IPS-15b (cell line): ENCODE results near the gene NUDT15.
"Not testable (repeated sequence)": the region's sequence is repeated elsewhere in the genome, so short reads cannot be mapped to it uniquely, and the experiment has no call there.

ENCODE experiments used
- H3K27me3 ChIP-seq: one replicate; pipeline ENCODE4 v1.6.1; 2013; ENCODE audit warnings: low read length; ENCODE audit not compliant: control insufficient read depth, insufficient read depth
- H3K36me3 ChIP-seq: one replicate; pipeline ENCODE4 v1.6.1; 2013; ENCODE audit warnings: low read length; ENCODE audit not compliant: control insufficient read depth, insufficient read depth
- H3K4me1 ChIP-seq: one replicate; pipeline ENCODE4 v1.6.1; 2013; ENCODE audit warnings: mild to moderate bottlenecking, low read length; ENCODE audit not compliant: control insufficient read depth, insufficient read depth
- H3K4me3 ChIP-seq: one replicate; pipeline ENCODE4 v1.5.1; 2013; ENCODE audit warnings: low read depth, low read length
- H3K9ac ChIP-seq: one replicate; pipeline ENCODE4 v1.6.1; 2013; ENCODE audit warnings: low read depth, mild to moderate bottlenecking, low read length
- H3K9me3 ChIP-seq: one replicate; pipeline ENCODE4 v1.6.1; 2013; ENCODE audit warnings: mild to moderate bottlenecking, low read length; ENCODE audit not compliant: control insufficient read depth, insufficient read depth

NUDT15 gene

GRCh38 chr13:48043789-48044503 is 6.4 kb downstream of the NUDT15 start:
- Histone ChIP-seq H3K4me3 (no peak overlapping the region), H3K27me3 (no peaks in the 10 kb centered on the region), H3K9me3 (no peaks in the 10 kb centered on the region), H3K9ac (no peak overlapping the region), H3K4me1 (peaks cover under 1% of the 10 kb centered on the region), H3K36me3 (peaks cover 3% of the 10 kb centered on the region)

DNA sequence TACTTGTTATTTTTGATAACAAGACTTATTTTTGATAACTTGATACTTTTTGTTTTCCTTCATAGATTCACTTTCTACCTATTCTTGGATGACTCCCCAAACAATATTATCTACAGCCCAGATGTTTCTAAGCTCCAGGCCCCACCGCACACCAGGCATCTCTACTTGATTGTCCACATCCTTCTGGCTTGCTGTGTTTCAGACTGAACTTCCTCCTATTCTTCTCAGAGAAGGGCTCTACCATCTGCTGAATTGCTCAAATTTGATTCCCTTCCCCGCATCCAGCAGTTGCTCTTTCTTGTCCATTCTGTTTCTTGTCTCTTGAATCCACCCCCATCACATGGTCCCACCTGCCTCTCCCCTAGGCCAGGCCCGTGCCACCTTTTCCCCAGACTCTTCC is 13.0 kb downstream of the NUDT15 start:
- Histone ChIP-seq H3K4me1 (no peaks in the 10 kb centered on the region), H3K9me3 (no peaks in the 10 kb centered on the region), H3K9ac (no peak overlapping the region), H3K4me3 (no peak overlapping the region), H3K27me3 (no peaks in the 10 kb centered on the region), H3K36me3 (peaks cover 13% of the 10 kb centered on the region)

GRCh38 chr13:48054601-48055000 is 17.1 kb downstream of the NUDT15 start:
- H3K9me3 ChIP-seq: no peaks in the 10 kb centered on the region
- no peak overlapping the region for H3K4me3 ChIP-seq
- peaks cover 14% of the 10 kb centered on the region for H3K36me3 ChIP-seq
- no peak overlapping the region for H3K9ac ChIP-seq
- H3K4me1 ChIP-seq: no peaks in the 10 kb centered on the region
- H3K27me3 ChIP-seq: no peaks in the 10 kb centered on the region

GRCh38 chr13:48055712-48056111 is 18.2 kb downstream of the NUDT15 start:
- Histone ChIP-seq H3K9me3 (no peaks in the 10 kb centered on the region), H3K4me3 (no peak overlapping the region), H3K4me1 (no peaks in the 10 kb centered on the region), H3K36me3 (peaks cover 7% of the 10 kb centered on the region), H3K27me3 (no peaks in the 10 kb centered on the region), H3K9ac (no peak overlapping the region)

DNA sequence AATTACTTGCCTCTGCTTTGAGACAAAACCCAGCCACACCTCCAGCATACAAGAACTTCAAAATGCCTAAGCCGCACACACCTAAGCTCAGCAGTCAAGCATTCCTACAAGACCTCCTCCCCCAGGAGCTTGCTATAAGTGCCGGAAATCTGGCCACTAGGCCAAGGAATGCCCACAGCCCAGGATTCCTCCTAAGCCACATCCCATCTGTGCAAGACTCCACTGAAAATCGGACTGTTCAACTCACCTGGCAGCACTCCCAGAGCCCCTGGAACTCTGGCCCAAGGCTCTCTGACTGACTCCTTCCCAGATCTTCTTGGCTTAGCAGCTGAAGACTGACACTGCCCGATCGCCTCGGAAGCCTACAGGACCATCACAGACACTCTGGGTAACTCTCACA is 21.0 kb downstream of the NUDT15 start:
- not testable (repeated sequence) for H3K9me3 ChIP-seq, H3K36me3 ChIP-seq, H3K4me3 ChIP-seq, H3K4me1 ChIP-seq, H3K9ac ChIP-seq, H3K27me3 ChIP-seq

- not testable (repeated sequence) for H3K4me1 ChIP-seq, H3K9me3 ChIP-seq, H3K4me3 ChIP-seq, H3K9ac ChIP-seq, H3K27me3 ChIP-seq, H3K36me3 ChIP-seq
Measured at GRCh38 chr13:48059951-48060350, 22.4 kb downstream of the NUDT15 start.

DNA sequence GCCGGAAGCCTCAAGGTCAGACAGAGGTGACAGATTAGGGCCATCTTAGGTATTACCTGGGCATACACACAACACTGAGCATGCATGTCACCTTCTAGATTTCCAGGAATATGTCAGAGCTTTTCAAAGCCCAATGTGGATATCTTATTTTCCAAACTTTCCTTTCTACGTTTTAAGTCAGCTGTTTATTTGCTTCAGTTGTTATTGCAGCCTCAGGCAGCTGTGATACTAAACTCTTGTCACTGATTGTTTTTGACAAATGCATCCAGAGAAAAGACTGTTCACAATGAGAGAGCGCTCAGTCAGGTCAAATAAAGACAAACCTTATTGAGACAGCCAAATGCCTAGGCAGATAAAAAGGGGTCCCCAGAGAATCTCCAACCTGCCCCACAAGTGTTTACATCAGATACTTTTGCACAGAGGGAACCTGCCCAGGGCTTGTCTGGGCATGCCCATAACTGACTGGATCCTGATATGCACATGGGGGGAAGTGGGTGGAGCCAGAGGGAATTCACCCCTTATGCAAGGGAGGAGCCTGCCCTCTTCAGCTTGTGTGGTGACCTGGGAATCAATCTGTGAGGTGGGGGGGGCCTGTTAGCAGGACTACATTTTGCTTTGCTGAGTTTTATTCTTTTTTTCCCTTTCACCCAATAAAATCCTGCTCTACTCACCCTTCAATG is 28.9 kb downstream of the NUDT15 start:
- no peaks in the 10 kb centered on the region for H3K27me3 ChIP-seq
- H3K36me3 ChIP-seq: peaks cover 13% of the 10 kb centered on the region
- peaks cover 44% of the 10 kb centered on the region for H3K9me3 ChIP-seq
- no peak overlapping the region for H3K9ac ChIP-seq
- no peaks in the 10 kb centered on the region for H3K4me1 ChIP-seq
- H3K4me3 ChIP-seq: no peak overlapping the region

DNA sequence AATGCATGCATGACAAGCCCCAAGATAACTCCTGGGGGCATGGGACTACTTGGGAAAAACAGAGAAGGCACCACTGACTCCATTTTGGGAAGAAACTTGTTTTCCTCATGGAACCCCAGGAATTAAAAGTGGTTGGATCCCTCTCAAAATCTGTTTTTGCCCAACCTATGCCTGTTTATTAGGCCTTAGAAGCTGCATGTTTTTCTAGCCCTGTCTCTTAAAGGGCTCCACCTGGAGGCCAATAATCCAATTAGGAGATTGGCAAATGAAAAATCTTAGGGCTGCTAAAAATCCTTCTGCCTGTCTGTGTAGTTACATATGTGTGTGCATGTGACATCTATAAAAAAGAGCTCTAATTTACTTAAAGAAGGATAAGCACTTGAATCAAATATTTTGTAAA is 30.5 kb downstream of the NUDT15 start:
- Histone ChIP-seq H3K27me3 (no peaks in the 10 kb centered on the region), H3K9me3 (peaks cover 50% of the 10 kb centered on the region), H3K4me3 (no peak overlapping the region), H3K9ac (no peak overlapping the region), H3K36me3 (peaks cover 27% of the 10 kb centered on the region), H3K4me1 (no peaks in the 10 kb centered on the region)

DNA sequence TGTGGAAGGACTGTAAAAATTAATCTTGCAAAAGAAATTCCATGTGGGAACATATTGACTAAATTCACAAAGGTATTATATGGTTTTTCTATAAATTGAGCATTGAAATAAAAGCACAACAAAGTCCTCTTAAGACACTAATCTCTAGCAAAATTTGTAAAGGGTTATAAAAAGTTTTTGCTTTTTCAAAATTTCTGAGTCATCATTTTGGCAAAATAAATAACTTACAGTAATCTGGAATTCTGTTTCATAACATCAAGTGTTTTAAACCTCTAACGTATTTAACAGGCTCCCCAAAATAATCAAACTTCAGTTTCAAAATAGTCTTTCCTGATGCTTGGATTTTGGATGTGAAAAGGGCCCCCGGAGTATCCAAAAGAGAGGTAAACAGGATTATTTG is 31.4 kb downstream of the NUDT15 start:
- H3K9ac ChIP-seq: no peak overlapping the region
- H3K27me3 ChIP-seq: no peaks in the 10 kb centered on the region
- peaks cover 50% of the 10 kb centered on the region for H3K9me3 ChIP-seq
- peaks cover 34% of the 10 kb centered on the region for H3K36me3 ChIP-seq
- H3K4me3 ChIP-seq: no peak overlapping the region
- no peaks in the 10 kb centered on the region for H3K4me1 ChIP-seq

GRCh38 chr13:48069573-48069972 is 32.0 kb downstream of the NUDT15 start:
- Histone ChIP-seq H3K36me3 (peaks cover 34% of the 10 kb centered on the region), H3K4me3 (no peak overlapping the region), H3K4me1 (no peaks in the 10 kb centered on the region)

GRCh38 chr13:48070942-48071341 is 33.4 kb downstream of the NUDT15 start:
- no peak overlapping the region for H3K4me3 ChIP-seq
- H3K4me1 ChIP-seq: no peaks in the 10 kb centered on the region
- H3K9ac ChIP-seq: no peak overlapping the region
- H3K36me3 ChIP-seq: peaks cover 33% of the 10 kb centered on the region
- H3K27me3 ChIP-seq: no peaks in the 10 kb centered on the region
- H3K9me3 ChIP-seq: peaks cover 49% of the 10 kb centered on the region

More at GRCh38 chr13:48069573-48069972, 32.0 kb downstream of the NUDT15 start:
- Histone ChIP-seq H3K9ac (no peak overlapping the region), H3K9me3 (peaks cover 50% of the 10 kb centered on the region), H3K27me3 (no peaks in the 10 kb centered on the region)

DNA sequence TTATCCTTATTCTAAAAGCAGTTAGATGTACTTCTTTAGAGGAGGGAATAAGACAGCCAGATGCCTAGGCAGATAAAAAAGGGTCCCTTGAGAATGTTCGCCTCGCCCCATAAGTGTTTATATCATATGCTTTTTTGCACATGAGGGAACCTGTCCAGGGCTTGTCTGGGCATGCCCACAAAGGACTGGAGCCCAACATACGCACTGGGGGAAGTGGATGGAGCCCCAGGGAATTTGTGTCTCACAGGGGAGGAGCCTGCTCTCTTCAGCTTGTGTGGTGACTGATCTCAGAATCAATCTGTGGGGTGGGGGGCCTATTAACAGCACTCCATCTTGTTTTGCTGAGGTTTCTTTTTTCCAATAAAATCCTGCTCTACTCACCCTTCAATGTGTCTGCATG is 34.8 kb downstream of the NUDT15 start:
- Histone ChIP-seq H3K36me3 (peaks cover 33% of the 10 kb centered on the region), H3K9me3 (peaks cover 38% of the 10 kb centered on the region), H3K4me3 (no peak overlapping the region), H3K9ac (no peak overlapping the region), H3K4me1 (no peaks in the 10 kb centered on the region), H3K27me3 (no peaks in the 10 kb centered on the region)
